DMS53 treated with DMSO at 0.1 percent for 48 hours (cell line): Measurements from ENCODE around the gene MRPS2.
"Not testable (repeated sequence)": the region's sequence is repeated elsewhere in the genome, so short reads cannot be mapped to it uniquely, and the experiment has no call there.

Experiments used
- DNase-seq: peaks from one replicate; lab custom pipeline; 2025; ENCODE audit not compliant: unreplicated experiment; lab: John Stamatoyannopoulos, UW

MRPS2 gene

GRCh38 chr9:135514342-135515082, 14.0 kb downstream of the MRPS2 start:
- no peak for DNase-seq

GRCh38 chr9:135515083-135515951, 14.8 kb downstream of the MRPS2 start:
- DNase-seq, result no peak

- no peak for DNase-seq
Observed at GRCh38 chr9:135516132-135516860, 15.8 kb downstream of the MRPS2 start.

GRCh38 chr9:135517407-135517822, 16.9 kb downstream of the MRPS2 start:
- DNase-seq, result no peak

GRCh38 chr9:135519179-135519971, 18.9 kb downstream of the MRPS2 start:
- no peak for DNase-seq

- DNase-seq, result no peak
Observed at GRCh38 chr9:135520916-135521607, 20.6 kb downstream of the MRPS2 start, which contains the start of gene LCN1. Gene LCN1 (plus strand): TSS chr9:135521440. CDS start chr9:135521498, 58 bp downstream.

- DNase-seq, result no peak
Observed at GRCh38 chr9:135521608-135522095, 21.2 kb downstream of the MRPS2 start.

GRCh38 chr9:135522137-135522877, 21.8 kb downstream of the MRPS2 start:
- DNase-seq, result no peak

GRCh38 chr9:135522931-135523330, 22.4 kb downstream of the MRPS2 start:
- DNase-seq, result no peak

- no peak for DNase-seq
Observed at GRCh38 chr9:135523521-135524129, 23.1 kb downstream of the MRPS2 start.

- DNase-seq, result no peak
Observed at GRCh38 chr9:135524130-135524861, 23.8 kb downstream of the MRPS2 start.

GRCh38 chr9:135525241-135526088, 25.0 kb downstream of the MRPS2 start:
- no peak for DNase-seq

GRCh38 chr9:135526089-135526729, 25.7 kb downstream of the MRPS2 start:
- no peak for DNase-seq

GRCh38 chr9:135526730-135527571, 26.5 kb downstream of the MRPS2 start:
- DNase-seq, result no peak

- DNase-seq, result not testable (repeated sequence)
Observed at GRCh38 chr9:135528842-135529435, 28.5 kb downstream of the MRPS2 start.
